SJSA1 (cell line): ENCODE measurements around the gene PIK3CB. TPM values are rescaled to one million over a fixed set of nuclear protein-coding genes. Genes with fewer than 3 reads are reported as not detected.
"Not testable (repeated sequence)": the region's sequence is repeated elsewhere in the genome, so short reads cannot be mapped to it uniquely, and the experiment has no call there.

Source experiments
- DNase-seq, 2 experiments: peaks; one replicate each; pipeline ENCODE4 v3.0.0-alpha.2; 2015 to 2020; ENCODE audit warnings: low spot score in 2 of 2, low read depth in 1 of 2
- H3K27ac ChIP-seq: fragments of 250-450 bp; sonication (Bioruptor Pico); 2 replicates; pipeline ENCODE4 v1.5.1; 2020; ENCODE audit warnings: mild to moderate bottlenecking, moderate library complexity
- H3K27me3 ChIP-seq: fragments of 250-450 bp; sonication (Bioruptor Pico); replicated peaks from 2 replicates; pipeline ENCODE4 v1.5.1; 2020; ENCODE audit warnings: mild to moderate bottlenecking, moderate library complexity
- H3K36me3 ChIP-seq: fragments of 250-450 bp; sonication (Bioruptor Pico); 2 replicates; pipeline ENCODE4 v1.5.1; 2020; ENCODE audit warnings: mild to moderate bottlenecking
- H3K4me1 ChIP-seq: fragments of 250-450 bp; sonication (Bioruptor Pico); replicated peaks from 2 replicates; pipeline ENCODE4 v1.6.1; 2021; ENCODE audit warnings: mild to moderate bottlenecking
- H3K4me3 ChIP-seq: fragments of 250-450 bp; sonication (Bioruptor Pico); 2 replicates; pipeline ENCODE4 v1.5.1; 2020; ENCODE audit warnings: mild to moderate bottlenecking
- H3K9me3 ChIP-seq: fragments of 250-450 bp; sonication (Bioruptor Pico); replicated peaks from 2 replicates; pipeline ENCODE4 v1.5.1; 2020; ENCODE audit warnings: mild to moderate bottlenecking
- total RNA-seq: library from RNA; depleted of rRNA; stranded (reverse); fragments of >200 nt; shearing (Covaris generic); gene quantifications from 2 replicates; pipeline ENCODE4 v1.2.3, GENCODE V29; 2014

The PIK3CB gene
- total RNA-seq, 1 experiment from 2014 or later: 7.3 TPM

GRCh38 chr3:138835397-138835757, 649 bp upstream of the PIK3CB start:
- H3K36me3 ChIP-seq: peaks cover 6% of the 10 kb centered on the region
- H3K27me3 ChIP-seq: no peaks in the 10 kb centered on the region
- peaks cover 15% of the 10 kb centered on the region for H3K4me1 ChIP-seq
- H3K9me3 ChIP-seq: no peaks in the 10 kb centered on the region; the same call in 1 of the 2 replicates
- H3K4me3 ChIP-seq: peak overlapping the region; percentile 100
- DNase-seq: no peak
- peak overlapping the region; percentile 89 for H3K27ac ChIP-seq

GRCh38 chr3:138833899-138834595, 681 bp downstream of the PIK3CB start:
- peak overlapping the region; percentile 100 for H3K4me3 ChIP-seq
- H3K9me3 ChIP-seq: no peaks in the 10 kb centered on the region; the same call in 1 of the 2 replicates
- DNase-seq: peak; percentile 11 to 44
- peaks cover 6% of the 10 kb centered on the region for H3K36me3 ChIP-seq
- no peaks in the 10 kb centered on the region for H3K27me3 ChIP-seq
- peaks cover 15% of the 10 kb centered on the region for H3K4me1 ChIP-seq
- H3K27ac ChIP-seq: peak overlapping the region; percentile 89

- not testable (repeated sequence) for H3K36me3 ChIP-seq, H3K27ac ChIP-seq, DNase-seq, H3K27me3 ChIP-seq, H3K4me3 ChIP-seq, H3K9me3 ChIP-seq
- H3K4me1 ChIP-seq: peaks cover 15% of the 10 kb centered on the region
Observed at GRCh38 chr3:138832473-138833057, 2.2 kb downstream of the PIK3CB start.

- H3K36me3 ChIP-seq: peaks cover 17% of the 10 kb centered on the region
- no peak for DNase-seq
- no peaks in the 10 kb centered on the region for H3K27me3 ChIP-seq
- H3K4me3 ChIP-seq: no peak overlapping the region
- H3K27ac ChIP-seq: no peak overlapping the region
- peaks cover 5% of the 10 kb centered on the region for H3K4me1 ChIP-seq
- no peaks in the 10 kb centered on the region; the same call in 1 of the 2 replicates for H3K9me3 ChIP-seq
Observed at GRCh38 chr3:138829886-138830510, 4.7 kb downstream of the PIK3CB start.

- Histone ChIP-seq H3K4me1 (peaks cover 10% of the 10 kb centered on the region), H3K4me3 (no peak overlapping the region), H3K36me3 (peaks cover 13% of the 10 kb centered on the region), H3K27me3 (no peaks in the 10 kb centered on the region), H3K27ac (no peak overlapping the region), H3K9me3 (no peaks in the 10 kb centered on the region)
- no peak for DNase-seq
Observed at GRCh38 chr3:138829097-138829496, 5.6 kb downstream of the PIK3CB start.

GRCh38 chr3:138827222-138827621, 7.5 kb downstream of the PIK3CB start:
- no peak for DNase-seq
- Histone ChIP-seq H3K9me3 (no peaks in the 10 kb centered on the region), H3K36me3 (peaks cover 13% of the 10 kb centered on the region), H3K27ac (no peak overlapping the region), H3K4me1 (peaks cover 17% of the 10 kb centered on the region), H3K27me3 (no peaks in the 10 kb centered on the region), H3K4me3 (no peak overlapping the region)

- no peak for DNase-seq
- H3K9me3 ChIP-seq: no peaks in the 10 kb centered on the region
- no peak overlapping the region for H3K27ac ChIP-seq
- no peaks in the 10 kb centered on the region for H3K27me3 ChIP-seq
- H3K36me3 ChIP-seq: peaks cover 13% of the 10 kb centered on the region
- no peak overlapping the region for H3K4me3 ChIP-seq
- peaks cover 17% of the 10 kb centered on the region for H3K4me1 ChIP-seq
Observed at GRCh38 chr3:138825336-138825735, 9.4 kb downstream of the PIK3CB start.

- Histone ChIP-seq H3K27me3 (no peaks in the 10 kb centered on the region), H3K9me3 (no peaks in the 10 kb centered on the region), H3K27ac (peak overlapping the region; percentile 81), H3K36me3 (peaks cover 13% of the 10 kb centered on the region), H3K4me1 (peaks cover 17% of the 10 kb centered on the region), H3K4me3 (no peak overlapping the region)
- DNase-seq: no peak
Observed at GRCh38 chr3:138824114-138824506, 10.6 kb downstream of the PIK3CB start.

GRCh38 chr3:138820379-138820778, 14.3 kb downstream of the PIK3CB start:
- DNase-seq, H3K9me3 ChIP-seq, H3K36me3 ChIP-seq, H3K27ac ChIP-seq, H3K4me3 ChIP-seq, H3K27me3 ChIP-seq: not testable (repeated sequence)
- peaks cover 17% of the 10 kb centered on the region for H3K4me1 ChIP-seq

GRCh38 chr3:138818185-138818860, 16.4 kb downstream of the PIK3CB start:
- Histone ChIP-seq H3K4me3 (no peak overlapping the region), H3K4me1 (peaks cover 4% of the 10 kb centered on the region), H3K36me3 (peaks cover 2% of the 10 kb centered on the region; the same call in 1 of the 2 replicates), H3K9me3 (no peaks in the 10 kb centered on the region), H3K27me3 (no peaks in the 10 kb centered on the region), H3K27ac (no peak overlapping the region)
- no peak for DNase-seq

GRCh38 chr3:138817695-138818094, 17.0 kb downstream of the PIK3CB start:
- DNase-seq: no peak
- Histone ChIP-seq H3K27ac (no peak overlapping the region), H3K27me3 (no peaks in the 10 kb centered on the region), H3K4me3 (no peak overlapping the region), H3K4me1 (no peaks in the 10 kb centered on the region), H3K36me3 (peaks cover 2% of the 10 kb centered on the region; the same call in 1 of the 2 replicates), H3K9me3 (no peaks in the 10 kb centered on the region)

GRCh38 chr3:138812806-138813205, 21.9 kb downstream of the PIK3CB start:
- Histone ChIP-seq H3K4me3 (no peak overlapping the region), H3K27me3 (no peaks in the 10 kb centered on the region), H3K4me1 (no peaks in the 10 kb centered on the region), H3K27ac (no peak overlapping the region), H3K9me3 (no peaks in the 10 kb centered on the region), H3K36me3 (peaks cover 2% of the 10 kb centered on the region; the same call in 1 of the 2 replicates)
- DNase-seq: no peak

GRCh38 chr3:138809500-138810256, 25.1 kb downstream of the PIK3CB start:
- H3K4me3 ChIP-seq: no peak overlapping the region
- H3K4me1 ChIP-seq: no peaks in the 10 kb centered on the region
- H3K36me3 ChIP-seq: peaks cover 2% of the 10 kb centered on the region; the same call in 1 of the 2 replicates
- no peak overlapping the region for H3K27ac ChIP-seq
- H3K9me3 ChIP-seq: no peaks in the 10 kb centered on the region
- H3K27me3 ChIP-seq: no peaks in the 10 kb centered on the region
- DNase-seq: no peak
